Measurements from ENCODE around the gene RNF5.

RNF5 gene

GRCh38 chr6:32171234-32171633 lies 7.0 kb upstream of the RNF5 start:
- TF ChIP-seq CTCF (IDR thresholded peaks at IDR 0.05; ENCODE audit: low read depth, low read length), result no peak
- DNase-seq (ENCODE audit: extremely low read depth, low read depth), result no peak

GRCh38 chr6:32173051-32173727 lies 5.0 kb upstream of the RNF5 start:
- no peak for TF ChIP-seq CTCF (IDR thresholded peaks at IDR 0.05; ENCODE audit: low read depth, low read length)
- DNase-seq (ENCODE audit: extremely low read depth, low read depth), result no peak

GRCh38 chr6:32174416-32174815 lies 3.8 kb upstream of the RNF5 start:
- no peak for TF ChIP-seq CTCF (IDR thresholded peaks at IDR 0.05; ENCODE audit: low read depth, low read length)
- DNase-seq (ENCODE audit: extremely low read depth, low read depth), result no peak

- DNase-seq (ENCODE audit: extremely low read depth, low read depth), result no peak
- no peak for TF ChIP-seq CTCF (IDR thresholded peaks at IDR 0.05; ENCODE audit: low read depth, low read length)
These were observed 2.9 kb upstream of the RNF5 start for GRCh38 chr6:32175322-32175710.

GRCh38 chr6:32175711-32176475 lies 2.3 kb upstream of the RNF5 start, which contains the start of gene AGPAT1:
AGPAT1 (minus strand) TSS chr6:32176084; CDS start chr6:32171496, 4,588 bp downstream.
- peak; percentile 97 for DNase-seq (ENCODE audit: extremely low read depth, low read depth)
- no peak for TF ChIP-seq CTCF (IDR thresholded peaks at IDR 0.05; ENCODE audit: low read depth, low read length)

- DNase-seq (ENCODE audit: extremely low read depth, low read depth), result no peak
- no peak for TF ChIP-seq CTCF (IDR thresholded peaks at IDR 0.05; ENCODE audit: low read depth, low read length)
These were observed 1.6 kb upstream of the RNF5 start for GRCh38 chr6:32176476-32177182.

Measured in AG09319 (cell line).